Measurements from ENCODE around the gene OBSCN.

The OBSCN gene

DNA sequence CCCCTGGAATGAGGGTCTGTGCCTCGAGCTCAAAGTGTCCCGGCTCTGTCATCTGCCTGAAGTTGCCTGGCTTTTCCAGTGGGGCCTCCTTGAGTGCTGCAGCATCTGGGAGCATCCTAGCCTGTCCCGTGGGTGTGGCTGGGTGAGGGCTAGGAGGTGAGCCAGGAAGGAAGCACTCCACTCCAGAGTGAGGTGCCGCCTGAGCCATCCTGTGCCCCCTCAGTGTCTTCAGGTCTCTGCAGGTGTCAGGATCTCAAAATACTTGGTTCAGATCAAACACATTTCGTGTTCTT is 30.7 kb upstream of the OBSCN start:
- DNase-seq (ENCODE audit: low read depth) = no peak
- TF ChIP-seq CTCF (IDR thresholded peaks at IDR 0.05; ENCODE audit: insufficient read depth, low read depth, low read length, missing control alignments) = no peak
- H3K4me3 ChIP-seq (ENCODE audit: low read depth, low read length) = no peak overlapping the region

- no peak for TF ChIP-seq CTCF (IDR thresholded peaks at IDR 0.05; ENCODE audit: insufficient read depth, low read depth, low read length, missing control alignments)
- H3K4me3 ChIP-seq (ENCODE audit: low read depth, low read length) = no peak overlapping the region
- no peak for DNase-seq (ENCODE audit: low read depth)
These were observed 29.8 kb upstream of the OBSCN start for GRCh38 chr1:228177721-228178710.

- no peak for DNase-seq (ENCODE audit: low read depth)
- H3K4me3 ChIP-seq (ENCODE audit: low read depth, low read length) = no peak overlapping the region
- no peak for TF ChIP-seq CTCF (IDR thresholded peaks at IDR 0.05; ENCODE audit: insufficient read depth, low read depth, low read length, missing control alignments)
These were observed 28.8 kb upstream of the OBSCN start for GRCh38 chr1:228178737-228179684.

DNA sequence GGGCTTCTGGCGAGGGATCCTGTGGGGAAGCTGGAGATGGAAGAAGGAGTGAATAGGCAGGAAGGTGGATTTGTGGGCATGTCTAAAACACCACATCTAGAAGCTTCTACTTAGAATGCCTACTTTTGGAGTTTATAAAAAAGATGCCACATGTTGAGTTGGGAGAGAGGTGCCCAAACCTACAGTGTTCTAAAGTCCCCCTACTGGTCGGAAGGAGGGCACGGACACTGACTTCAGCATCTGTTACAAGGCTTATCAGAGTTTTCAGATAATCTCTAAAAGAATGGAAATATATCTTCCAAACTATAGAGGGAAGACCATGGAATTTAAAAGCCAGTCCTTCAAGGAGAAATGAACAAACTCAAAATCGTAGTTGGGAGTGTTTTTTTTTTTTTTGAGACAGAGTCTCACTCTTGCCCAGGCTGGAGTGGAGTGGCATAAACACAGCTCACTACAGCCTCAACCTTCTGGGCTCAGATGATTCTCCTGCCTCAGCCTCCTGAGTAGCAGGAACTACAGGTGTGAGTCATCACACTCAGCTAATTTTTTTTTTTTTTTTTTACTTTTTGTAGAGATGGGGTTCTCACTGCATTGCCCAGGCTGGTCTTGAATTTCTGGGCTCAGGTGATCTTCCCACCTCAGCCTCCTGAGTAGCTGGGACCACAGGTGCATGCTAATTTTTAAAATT is 27.4 kb upstream of the OBSCN start:
- no peak for DNase-seq (ENCODE audit: low read depth)
- TF ChIP-seq CTCF (IDR thresholded peaks at IDR 0.05; ENCODE audit: insufficient read depth, low read depth, low read length, missing control alignments) = peak; percentile 14

GRCh38 chr1:228180959-228181644 is 26.7 kb upstream of the OBSCN start:
- no peak for TF ChIP-seq CTCF (IDR thresholded peaks at IDR 0.05; ENCODE audit: insufficient read depth, low read depth, low read length, missing control alignments)
- no peak overlapping the region for H3K4me3 ChIP-seq (ENCODE audit: low read depth, low read length)
- DNase-seq (ENCODE audit: low read depth) = no peak

More for the DNA sequence above, 27.4 kb upstream of the OBSCN start:
- H3K4me3 ChIP-seq (ENCODE audit: low read depth, low read length) = no peak overlapping the region

- no peak overlapping the region for H3K4me3 ChIP-seq (ENCODE audit: low read depth, low read length)
- no peak for TF ChIP-seq CTCF (IDR thresholded peaks at IDR 0.05; ENCODE audit: insufficient read depth, low read depth, low read length, missing control alignments)
- DNase-seq (ENCODE audit: low read depth) = no peak
These were observed 26.2 kb upstream of the OBSCN start for GRCh38 chr1:228181645-228182034.

Measured in GM12865 (cell line).